ENCODE data around the gene HLA-DMB. TPM values are rescaled to one million over a fixed set of nuclear protein-coding genes. Genes with fewer than 3 reads are reported as not detected.

HLA-DMB gene
- total RNA-seq, 2 experiments from 2014 or later: 4.6 to 6.0 TPM

DNA sequence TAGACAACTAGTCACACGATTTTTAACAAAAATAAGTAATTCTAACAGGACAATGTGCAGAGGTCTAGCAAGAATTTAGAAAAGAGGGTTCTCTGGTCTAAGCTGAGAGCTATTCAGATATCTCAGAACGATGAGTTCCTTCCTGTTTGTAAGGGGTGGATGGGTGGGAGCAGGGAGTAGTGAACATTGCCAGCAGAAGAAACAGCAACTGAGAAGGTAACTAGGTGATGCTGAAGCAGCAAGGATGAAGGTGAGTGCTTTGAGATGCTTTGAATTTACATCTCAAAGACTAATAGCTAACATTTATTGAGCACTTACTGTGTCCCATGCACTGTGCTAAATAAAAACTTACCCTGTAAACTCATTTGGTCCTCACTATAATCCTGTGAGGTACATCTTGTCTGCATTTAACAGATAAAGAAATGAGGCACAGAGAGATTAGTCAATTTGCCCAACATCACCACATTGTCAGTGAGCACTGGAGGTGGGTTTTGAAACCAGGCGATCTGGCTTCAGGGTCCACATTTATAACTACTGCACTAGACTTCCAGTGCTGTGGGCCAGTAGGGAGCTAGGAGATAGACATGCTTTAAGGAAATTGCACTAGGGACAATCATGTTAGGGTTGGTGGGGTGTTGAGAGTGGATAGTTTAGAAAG is 43.3 kb upstream of the HLA-DMB start:
- H3K27ac ChIP-seq (ENCODE audit: low read depth in 1 of 2, low read length in 2 of 2): no peak overlapping the region
- no peak overlapping the region for H3K4me3 Mint-ChIP-seq
- H3K27me3 Mint-ChIP-seq: no peaks in the 10 kb centered on the region
- POLR2A ChIA-PET: interaction anchor here (0.7 to 10.7 kb wide), 16 partner anchors 8 to 1399 kb away, joined by 3 to 347 read pairs (median 10); partner anchors contain the start of genes BRD2, HLA-DMA, HLA-DMB and TAP1
- peaks cover 31% of the 10 kb centered on the region for H3K36me3 ChIP-seq (ENCODE audit: insufficient read depth, low read length)
- ATAC-seq (ENCODE audit: poor library complexity): peak; percentile 6
- no peaks in the 10 kb centered on the region for H3K9me3 Mint-ChIP-seq
- CTCF ChIA-PET: interaction anchor here (0.6 to 6.9 kb wide), 34 partner anchors 9 to 717 kb away, joined by 3 to 123 read pairs (median 5); partner anchors contain the start of genes BRD2, HLA-DMA, HLA-DMB and PSMB8
- TF ChIP-seq, protein P1, sequence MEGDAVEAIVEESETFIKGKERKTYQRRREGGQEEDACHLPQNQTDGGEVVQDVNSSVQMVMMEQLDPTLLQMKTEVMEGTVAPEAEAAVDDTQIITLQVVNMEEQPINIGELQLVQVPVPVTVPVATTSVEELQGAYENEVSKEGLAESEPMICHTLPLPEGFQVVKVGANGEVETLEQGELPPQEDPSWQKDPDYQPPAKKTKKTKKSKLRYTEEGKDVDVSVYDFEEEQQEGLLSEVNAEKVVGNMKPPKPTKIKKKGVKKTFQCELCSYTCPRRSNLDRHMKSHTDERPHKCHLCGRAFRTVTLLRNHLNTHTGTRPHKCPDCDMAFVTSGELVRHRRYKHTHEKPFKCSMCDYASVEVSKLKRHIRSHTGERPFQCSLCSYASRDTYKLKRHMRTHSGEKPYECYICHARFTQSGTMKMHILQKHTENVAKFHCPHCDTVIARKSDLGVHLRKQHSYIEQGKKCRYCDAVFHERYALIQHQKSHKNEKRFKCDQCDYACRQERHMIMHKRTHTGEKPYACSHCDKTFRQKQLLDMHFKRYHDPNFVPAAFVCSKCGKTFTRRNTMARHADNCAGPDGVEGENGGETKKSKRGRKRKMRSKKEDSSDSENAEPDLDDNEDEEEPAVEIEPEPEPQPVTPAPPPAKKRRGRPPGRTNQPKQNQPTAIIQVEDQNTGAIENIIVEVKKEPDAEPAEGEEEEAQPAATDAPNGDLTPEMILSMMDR (IDR thresholded peaks at IDR 0.05): no peak
- no peaks in the 10 kb centered on the region for H3K27me3 ChIP-seq (ENCODE audit: control insufficient read depth in 1 of 2, insufficient read depth in 2 of 2, low read length in 2 of 2)
- H3K4me3 ChIP-seq (ENCODE audit: low read length): no peak overlapping the region
- DNase-seq: no peak
- intact Hi-C loops (cut with DNase I, micrococcal nuclease): loop anchor here (1.0 to 2.0 kb wide), 5 partner anchors 17 to 99 kb away; no protein-coding TSS in a partner anchor
- peaks cover 28% of the 10 kb centered on the region for H3K4me1 Mint-ChIP-seq (ENCODE audit: low read depth)
- peaks cover 21% of the 10 kb centered on the region for H3K4me1 ChIP-seq (ENCODE audit: insufficient read depth, low read length)
- H3K9me3 ChIP-seq (ENCODE audit: control insufficient read depth in 1 of 2, insufficient read depth in 1 of 2, low read length in 2 of 2): no peaks in the 10 kb centered on the region
- H3K36me3 Mint-ChIP-seq (ENCODE audit: low read depth): peaks cover 40% of the 10 kb centered on the region
- H3K27ac Mint-ChIP-seq: peak overlapping the region; percentile 54

DNA sequence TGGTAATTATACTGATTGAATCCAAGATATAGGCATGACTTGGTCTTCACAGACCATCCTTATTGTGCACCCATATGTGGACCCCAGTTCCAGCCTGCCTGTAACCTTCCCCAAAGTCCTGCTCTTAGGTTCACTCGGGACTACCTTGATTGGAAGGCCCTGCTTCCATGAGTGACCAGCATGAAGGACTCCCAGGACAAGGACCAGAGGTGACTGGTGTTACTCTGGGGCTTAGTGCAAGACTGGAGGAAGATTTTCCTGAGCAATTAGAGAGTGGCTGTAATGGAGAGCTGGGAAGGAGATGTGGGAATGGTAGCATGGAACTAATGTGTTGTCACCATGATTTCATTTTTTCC is 42.6 kb upstream of the HLA-DMB start:
- Histone ChIP-seq H3K27me3 (ENCODE audit: control insufficient read depth in 1 of 2, insufficient read depth in 2 of 2, low read length in 2 of 2) (no peaks in the 10 kb centered on the region), H3K9me3 (ENCODE audit: control insufficient read depth in 1 of 2, insufficient read depth in 1 of 2, low read length in 2 of 2) (no peaks in the 10 kb centered on the region), H3K4me3 (ENCODE audit: low read length) (no peak overlapping the region), H3K36me3 (ENCODE audit: insufficient read depth, low read length) (peaks cover 38% of the 10 kb centered on the region), H3K4me1 (ENCODE audit: insufficient read depth, low read length) (peaks cover 24% of the 10 kb centered on the region), H3K27ac (ENCODE audit: low read depth in 1 of 2, low read length in 2 of 2) (no peak overlapping the region)
- H3K27me3 Mint-ChIP-seq: no peaks in the 10 kb centered on the region
- intact Hi-C loops (cut with DNase I, micrococcal nuclease): no loop called here
- H3K27ac Mint-ChIP-seq: peak overlapping the region; percentile 54
- H3K4me3 Mint-ChIP-seq: no peak overlapping the region
- TF ChIP-seq, protein P1 (IDR thresholded peaks at IDR 0.05): no peak
- H3K36me3 Mint-ChIP-seq (ENCODE audit: low read depth): peaks cover 47% of the 10 kb centered on the region
- DNase-seq: no peak
- POLR2A ChIA-PET: interaction anchor here (1.8 to 10.7 kb wide), 8 partner anchors 13 to 145 kb away, joined by 13 to 347 read pairs (median 18); partner anchors contain the start of genes BRD2, HLA-DMA, HLA-DMB and TAP2
- H3K4me1 Mint-ChIP-seq (ENCODE audit: low read depth): peaks cover 28% of the 10 kb centered on the region
- no peak for ATAC-seq (ENCODE audit: poor library complexity)
- no peaks in the 10 kb centered on the region for H3K9me3 Mint-ChIP-seq
- CTCF ChIA-PET: interaction anchor here (1.3 to 6.9 kb wide), 10 partner anchors 12 to 145 kb away, joined by 3 to 123 read pairs (median 8); partner anchors contain the start of genes BRD2, HLA-DMB, PSMB8 and TAP2

DNA sequence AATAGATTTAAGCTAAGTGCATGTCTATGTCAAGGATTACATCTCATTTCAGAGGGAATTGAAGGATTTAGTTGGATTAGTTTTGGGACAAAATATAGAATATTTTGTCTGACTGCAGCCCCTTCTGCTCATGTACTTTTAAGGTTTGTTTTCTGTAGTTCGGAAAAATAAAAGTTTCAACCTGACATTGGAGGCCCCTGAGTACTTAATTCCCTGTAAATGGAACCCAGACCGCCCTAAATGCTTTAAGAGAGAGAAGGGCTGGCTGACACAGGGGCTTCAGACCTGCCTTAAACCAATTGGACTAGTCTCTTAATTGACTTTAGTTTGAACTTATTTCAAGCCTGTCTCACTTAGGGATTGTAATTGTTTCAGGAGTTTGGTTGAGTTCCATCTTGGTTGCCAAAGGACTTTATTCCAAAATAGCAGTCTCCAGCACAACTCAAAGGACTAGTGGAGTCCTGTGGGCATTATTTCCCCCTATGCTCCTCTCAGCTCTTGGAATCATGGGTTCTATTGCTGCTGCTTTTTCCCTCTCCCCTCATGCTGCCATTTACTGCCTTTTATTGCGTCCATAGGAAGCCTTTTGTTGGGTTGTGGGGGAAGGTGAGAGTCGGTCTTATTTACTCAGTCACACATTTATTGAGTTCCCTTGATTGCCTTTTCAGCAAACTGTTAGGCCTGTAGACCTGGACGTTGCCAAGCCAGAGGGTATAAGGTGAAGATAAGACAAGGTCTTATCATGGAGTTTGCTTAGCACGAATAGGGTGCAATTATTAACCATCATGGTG is 42.1 kb upstream of the HLA-DMB start:
- Histone ChIP-seq H3K27me3 (ENCODE audit: control insufficient read depth in 1 of 2, insufficient read depth in 2 of 2, low read length in 2 of 2) (no peaks in the 10 kb centered on the region), H3K4me3 (ENCODE audit: low read length) (no peak overlapping the region), H3K27ac (ENCODE audit: low read depth in 1 of 2, low read length in 2 of 2) (peak overlapping the region in 1 of 2 donors; percentile 11), H3K36me3 (ENCODE audit: insufficient read depth, low read length) (peaks cover 43% of the 10 kb centered on the region), H3K9me3 (ENCODE audit: control insufficient read depth in 1 of 2, insufficient read depth in 1 of 2, low read length in 2 of 2) (no peaks in the 10 kb centered on the region), H3K4me1 (ENCODE audit: insufficient read depth, low read length) (peaks cover 30% of the 10 kb centered on the region)
- TF ChIP-seq, protein P1 (IDR thresholded peaks at IDR 0.05): no peak
- peak overlapping the region; percentile 54 for H3K27ac Mint-ChIP-seq
- POLR2A ChIA-PET: interaction anchor here (1.0 to 10.7 kb wide), 11 partner anchors 12 to 138 kb away, joined by 3 to 347 read pairs (median 15); partner anchors contain the start of genes BRD2, HLA-DMA and HLA-DMB
- H3K9me3 Mint-ChIP-seq: no peaks in the 10 kb centered on the region
- intact Hi-C loops (cut with DNase I, micrococcal nuclease): no loop called here
- ATAC-seq (ENCODE audit: poor library complexity): no peak
- no peaks in the 10 kb centered on the region for H3K27me3 Mint-ChIP-seq
- peaks cover 28% of the 10 kb centered on the region for H3K4me1 Mint-ChIP-seq (ENCODE audit: low read depth)
- peaks cover 52% of the 10 kb centered on the region for H3K36me3 Mint-ChIP-seq (ENCODE audit: low read depth)
- H3K4me3 Mint-ChIP-seq: no peak overlapping the region
- DNase-seq: no peak
- CTCF ChIA-PET: interaction anchor here (0.6 to 3.7 kb wide), 7 partner anchors 11 to 144 kb away, joined by 3 to 108 read pairs (median 7); partner anchors contain the start of genes BRD2 and TAP2

All from CD4-positive, alpha-beta T cell (primary cell).